Hematopoietic multipotent progenitor cell treated with erythropoietin and hydrocortisone succinate and interleukin-3 and kit ligand, for 15 days (in vitro differentiated cells): Measurements from ENCODE around the gene MEGF8.

ENCODE experiments used
- DNase-seq: peaks from one replicate; pipeline ENCODE4 v3.0.0-alpha.2; 2015; ENCODE audit warnings: low spot score

Gene MEGF8

GRCh38 chr19:42356686-42357085 lies 31.3 kb downstream of the MEGF8 start:
- DNase-seq = no peak

DNA sequence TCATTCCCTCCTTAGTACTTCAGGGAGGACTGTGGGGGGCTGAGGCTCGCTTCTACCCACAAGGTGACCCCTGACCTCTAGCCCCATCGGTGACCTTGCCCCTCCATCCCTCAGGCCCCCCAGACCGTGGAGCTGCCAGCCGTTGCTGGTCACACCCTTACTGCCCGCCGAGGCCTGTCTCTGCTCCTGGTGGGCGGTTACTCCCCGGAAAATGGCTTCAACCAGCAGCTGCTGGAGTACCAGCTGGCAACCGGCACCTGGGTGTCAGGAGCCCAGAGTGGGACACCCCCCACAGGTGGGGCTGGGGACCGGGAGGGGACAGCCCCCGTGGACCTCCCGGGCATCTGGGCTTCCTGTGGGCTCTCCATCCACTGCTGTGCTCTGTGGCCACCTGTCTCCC lies 31.9 kb downstream of the MEGF8 start:
- DNase-seq = no peak

- DNase-seq = no peak
Observed at GRCh38 chr19:42360787-42361544, 35.5 kb downstream of the MEGF8 start.

DNA sequence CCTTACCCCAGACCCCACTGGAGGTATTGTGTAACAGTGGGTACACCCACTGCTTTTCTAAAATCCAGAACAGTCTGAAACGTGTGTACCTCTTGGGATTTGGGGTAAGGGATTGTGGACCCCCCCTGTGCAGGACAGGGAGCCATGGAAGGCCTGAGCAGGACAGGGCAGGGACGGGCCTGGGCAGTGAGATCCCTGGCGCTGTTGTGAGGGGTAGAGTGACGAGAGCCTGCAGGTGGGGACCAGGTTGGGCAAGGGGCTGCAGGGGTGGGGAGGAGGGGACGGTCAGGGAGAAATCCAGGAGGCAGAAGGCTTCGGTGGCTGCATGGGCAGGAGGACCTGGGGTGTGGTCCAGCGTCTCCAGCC lies 36.1 kb downstream of the MEGF8 start:
- DNase-seq = no peak

DNA sequence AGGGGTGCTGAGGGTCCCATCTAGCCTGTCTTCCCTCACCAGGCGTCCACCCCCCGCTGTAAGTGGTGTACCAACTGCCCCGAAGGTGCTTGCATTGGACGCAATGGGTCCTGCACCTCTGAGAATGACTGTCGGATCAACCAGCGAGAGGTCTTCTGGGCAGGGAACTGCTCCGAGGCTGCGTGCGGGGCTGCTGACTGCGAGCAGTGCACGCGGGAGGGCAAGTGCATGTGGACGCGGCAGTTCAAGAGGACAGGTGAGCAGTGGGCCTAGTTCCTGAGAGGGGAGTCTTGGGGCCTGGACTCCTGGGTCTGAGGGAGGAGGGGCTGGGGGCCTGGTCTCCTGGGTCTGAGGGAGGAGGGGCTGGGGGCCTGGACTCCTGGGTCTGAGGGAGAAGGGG lies 36.9 kb downstream of the MEGF8 start:
- no peak for DNase-seq

DNA sequence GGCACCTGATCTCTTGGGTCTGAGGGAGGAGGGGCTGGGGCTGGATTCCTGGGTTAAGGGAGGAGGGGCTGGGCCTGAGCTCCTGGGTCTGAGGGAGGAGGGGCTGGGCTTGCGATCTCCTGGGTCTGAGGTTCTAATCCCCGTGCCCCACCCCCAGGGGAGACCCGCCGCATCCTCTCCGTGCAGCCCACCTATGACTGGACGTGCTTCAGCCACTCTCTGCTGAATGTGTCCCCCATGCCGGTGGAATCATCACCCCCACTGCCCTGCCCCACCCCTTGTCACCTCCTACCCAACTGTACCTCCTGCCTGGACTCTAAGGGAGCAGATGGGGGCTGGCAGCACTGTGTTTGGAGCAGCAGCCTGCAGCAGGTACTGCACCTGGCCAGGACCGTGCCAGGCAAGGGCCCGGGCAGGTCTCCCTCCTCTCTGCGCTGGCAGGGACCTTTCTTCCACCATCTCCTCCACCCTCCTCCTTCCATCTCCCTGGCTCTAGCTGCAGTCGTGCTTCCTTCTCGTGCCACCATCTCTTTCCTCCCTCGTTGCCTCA lies 37.5 kb downstream of the MEGF8 start:
- no peak for DNase-seq

- no peak for DNase-seq
Observed at GRCh38 chr19:42363614-42364346, 38.3 kb downstream of the MEGF8 start.

GRCh38 chr19:42366673-42367072 lies 41.2 kb downstream of the MEGF8 start:
- no peak for DNase-seq

- no peak for DNase-seq
Observed at GRCh38 chr19:42367929-42368328, 42.5 kb downstream of the MEGF8 start.

DNA sequence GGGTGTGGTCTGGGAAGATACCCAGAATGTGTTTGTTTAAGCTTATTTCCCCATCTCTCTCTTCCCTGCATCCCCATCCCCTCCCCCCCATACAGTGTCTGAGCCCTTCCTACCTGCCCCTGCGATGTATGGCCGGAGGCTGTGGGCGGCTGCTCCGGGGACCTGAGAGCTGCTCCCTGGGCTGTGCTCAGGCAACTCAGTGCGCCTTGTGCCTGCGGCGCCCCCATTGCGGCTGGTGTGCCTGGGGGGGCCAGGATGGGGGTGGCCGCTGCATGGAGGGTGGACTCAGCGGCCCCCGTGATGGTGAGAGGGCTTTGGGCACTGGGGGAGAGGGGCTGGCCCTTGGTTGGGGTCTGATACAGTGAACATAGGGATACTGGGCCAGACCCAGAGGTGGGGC lies 42.9 kb downstream of the MEGF8 start:
- DNase-seq = no peak

DNA sequence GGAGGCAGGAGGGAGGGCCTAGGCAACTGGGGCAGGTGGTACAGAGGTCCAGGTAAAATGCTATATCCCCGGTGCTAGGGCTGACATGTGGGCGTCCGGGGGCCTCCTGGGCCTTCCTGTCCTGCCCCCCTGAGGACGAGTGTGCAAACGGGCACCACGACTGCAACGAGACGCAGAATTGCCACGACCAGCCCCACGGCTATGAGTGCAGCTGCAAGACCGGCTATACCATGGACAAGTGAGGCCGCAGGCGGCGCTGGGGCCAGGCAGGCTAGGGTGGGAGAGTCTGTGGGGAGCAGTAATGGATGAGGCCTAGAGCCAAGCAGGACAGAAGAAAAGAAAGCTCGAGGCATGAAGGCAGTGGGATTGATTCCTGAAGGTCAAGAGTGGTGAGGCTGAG lies 43.3 kb downstream of the MEGF8 start:
- DNase-seq = no peak

GRCh38 chr19:42369433-42370067 lies 44.1 kb downstream of the MEGF8 start:
- no peak for DNase-seq

DNA sequence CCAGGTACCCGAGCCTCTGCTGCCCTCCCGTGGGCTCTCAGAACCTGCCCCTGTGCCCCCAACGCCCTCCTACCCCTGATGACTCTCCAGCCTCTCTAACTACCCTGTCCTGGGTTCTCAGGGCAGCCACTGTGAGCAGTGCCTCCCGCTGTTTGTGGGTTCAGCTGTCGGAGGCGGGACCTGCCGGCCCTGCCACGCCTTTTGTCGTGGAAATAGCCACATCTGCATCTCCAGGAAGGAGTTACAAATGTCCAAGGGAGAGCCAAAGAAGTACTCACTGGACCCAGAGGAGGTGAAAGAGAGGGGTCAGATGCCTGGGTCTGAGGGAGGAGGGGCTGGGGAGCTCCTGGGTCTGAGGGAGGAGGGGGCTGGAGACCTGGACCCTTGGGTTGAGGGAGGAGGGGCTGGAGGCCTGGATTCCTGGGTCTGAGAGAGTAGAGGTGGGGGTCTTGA lies 44.7 kb downstream of the MEGF8 start:
- no peak for DNase-seq

- no peak for DNase-seq
Observed at GRCh38 chr19:42370626-42371175, 45.3 kb downstream of the MEGF8 start.

DNA sequence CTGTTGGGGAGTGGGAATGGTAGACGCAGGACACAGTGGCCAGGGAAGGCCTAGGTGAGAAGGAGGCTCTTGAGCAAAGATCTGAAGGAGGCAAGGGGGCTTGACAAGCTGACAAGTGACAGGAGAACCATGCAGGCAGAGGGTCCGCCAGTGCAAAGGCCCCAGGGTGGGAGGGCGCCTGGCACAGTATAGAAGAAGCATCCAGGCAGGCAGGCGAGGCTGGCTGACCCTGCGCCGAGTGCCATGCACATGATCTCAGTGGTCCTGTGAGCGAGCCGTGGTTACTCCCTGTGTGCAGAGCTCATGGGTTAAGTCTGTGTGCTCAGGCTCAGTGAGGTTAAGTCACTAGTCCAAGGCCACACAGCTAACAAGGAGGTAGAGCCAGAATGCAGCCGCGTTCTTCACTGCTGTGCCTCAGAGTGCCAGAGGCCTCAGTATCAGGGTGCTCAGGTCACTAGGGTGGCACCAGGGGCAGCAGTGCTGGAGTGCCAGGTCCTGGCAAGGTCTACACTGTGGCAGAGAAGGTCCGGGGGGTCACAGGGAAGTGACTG lies 49.5 kb downstream of the MEGF8 start:
- no peak for DNase-seq

- DNase-seq = no peak
Observed at GRCh38 chr19:42375415-42376176, 50.2 kb downstream of the MEGF8 start.

GRCh38 chr19:42376177-42376555 lies 50.7 kb downstream of the MEGF8 start:
- DNase-seq = no peak

DNA sequence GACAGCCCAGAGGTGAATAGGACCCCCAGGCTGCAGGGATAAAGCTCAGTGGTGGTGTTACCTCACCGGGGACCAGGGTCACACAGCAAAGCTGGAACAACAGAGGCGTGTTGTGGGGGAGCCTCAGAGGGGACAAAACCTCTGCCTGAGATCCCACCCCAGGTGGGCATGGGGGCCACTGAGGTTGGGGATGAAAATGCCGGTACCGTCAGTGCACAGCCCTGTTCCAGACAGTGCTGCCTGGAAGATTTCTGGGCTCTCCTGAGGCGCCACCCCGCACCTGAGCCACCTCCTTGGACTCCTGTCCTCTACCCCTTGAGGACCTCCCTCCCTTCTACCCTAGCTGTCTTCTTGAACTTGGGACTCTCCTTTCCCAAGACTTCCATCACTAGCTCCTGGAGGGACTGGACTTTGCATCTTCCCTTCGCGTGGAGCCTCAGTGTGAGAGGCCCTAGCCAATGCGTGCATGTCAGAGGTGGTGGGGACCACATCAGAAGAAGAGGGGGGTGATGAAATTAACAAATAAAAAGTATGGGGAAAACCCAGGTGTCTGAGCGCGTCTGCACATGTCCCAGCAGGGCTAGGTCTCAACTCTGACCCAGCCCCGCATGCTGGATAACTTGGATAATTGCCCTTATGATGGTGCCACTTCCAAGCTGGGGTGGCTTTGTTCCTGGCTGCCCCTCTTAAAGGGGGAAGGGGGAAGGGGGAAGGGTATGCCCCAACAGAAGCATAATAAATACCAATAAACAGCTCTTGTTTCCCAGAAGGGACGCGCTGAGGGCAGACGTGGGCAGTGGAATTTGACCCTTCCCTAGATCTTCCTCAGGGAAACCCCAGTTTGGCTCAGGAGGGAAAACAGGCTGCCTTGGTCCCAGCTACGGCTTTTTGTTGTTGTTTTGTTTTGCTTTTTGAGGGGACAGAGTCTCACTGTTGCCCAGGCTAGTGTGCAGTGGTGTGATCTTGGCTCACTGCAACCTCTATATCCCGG lies 53.1 kb downstream of the MEGF8 start:
- no peak for DNase-seq

- no peak for DNase-seq
Observed at GRCh38 chr19:42380155-42380554, 54.7 kb downstream of the MEGF8 start.

DNA sequence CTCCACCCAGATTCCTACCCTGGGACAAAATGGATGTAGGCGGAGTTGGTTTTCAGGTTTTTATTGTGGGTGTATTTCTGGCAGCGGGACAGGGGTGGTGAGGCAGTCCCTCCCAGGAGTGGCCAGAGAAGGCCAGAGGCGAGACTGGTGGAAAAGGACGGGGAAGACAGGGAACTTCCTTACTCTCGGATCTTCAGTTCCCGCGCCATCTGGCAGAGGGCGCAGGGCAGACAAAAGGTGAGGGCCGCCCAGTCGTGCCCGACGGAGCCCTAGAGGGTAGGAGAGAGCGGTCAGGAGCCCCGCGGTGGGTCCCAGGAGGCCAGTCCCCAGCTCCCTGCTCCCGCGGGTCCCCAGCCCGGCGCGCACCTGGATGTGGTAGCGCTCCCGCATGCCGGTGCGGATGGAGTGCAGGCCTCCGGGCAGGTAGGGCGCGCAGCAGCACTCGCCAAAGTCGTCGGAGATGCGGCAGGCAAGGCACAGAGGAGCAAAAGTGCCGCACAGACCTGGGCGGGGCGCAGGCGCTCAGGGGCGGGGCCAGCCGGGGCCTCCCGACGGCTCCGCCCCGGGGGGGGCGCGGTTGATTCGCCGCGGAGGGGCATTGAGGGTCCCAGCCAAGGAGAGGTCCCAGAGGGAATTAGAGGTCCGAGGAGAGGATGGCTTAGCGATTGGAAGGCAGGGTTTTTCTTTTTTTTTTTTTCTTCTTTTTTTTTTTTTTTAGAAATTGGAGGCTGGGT lies 61.7 kb downstream of the MEGF8 start:
- peak; percentile 28 for DNase-seq
